ENCODE data around the gene ATF6B. TPM values are rescaled to one million over a fixed set of nuclear protein-coding genes. Genes with fewer than 3 reads are reported as not detected.

ATF6B gene
- total and polyA plus RNA-seq, 2 of the 13 experiments (the other 11 are each of a cell fraction or from before 2014, with no cell fraction given) = 18.1 to 44.0 TPM

GRCh38 chr6:32087574-32088486 lies 40.2 kb downstream of the ATF6B start (continued):
- TF ChIP-seq ETS1 (CRISPR knock-in tag; IDR thresholded peaks at IDR 0.05) = no peak
- TF ChIP-seq HIVEP1 (CRISPR knock-in tag; IDR thresholded peaks at IDR 0.05) = 0 out of 2 replicates have a peak, but pooled peaks have one; percentile 55
- TF ChIP-seq ZNF646 (CRISPR knock-in tag; IDR thresholded peaks at IDR 0.05) = no peak
- TF ChIP-seq HDAC1 (CRISPR knock-in tag; IDR thresholded peaks at IDR 0.05) = peak; percentile 81
- no peak for TF ChIP-seq THYN1 (CRISPR knock-in tag; IDR thresholded peaks at IDR 0.05; ENCODE audit: borderline replicate concordance, low read depth)
- no peak; the same call in 1 of the 2 replicates for TF ChIP-seq ZMYM3 (CRISPR knock-in tag; IDR thresholded peaks at IDR 0.05)
- TF ChIP-seq JARID2 (CRISPR knock-in tag; IDR thresholded peaks at IDR 0.05; ENCODE audit: insufficient replicate concordance) = no peak
- TF ChIP-seq ZHX2 (IDR thresholded peaks at IDR 0.05; ENCODE audit: low read depth) = peak; percentile 68; the same call in 1 of the 2 replicates
- TF ChIP-seq ZHX2 (CRISPR knock-in tag; IDR thresholded peaks at IDR 0.05; ENCODE audit: borderline replicate concordance) = no peak
- no peak for TF ChIP-seq TRAFD1 (CRISPR knock-in tag; IDR thresholded peaks at IDR 0.05; ENCODE audit: borderline replicate concordance)
- no peak for TF ChIP-seq MED8 (CRISPR knock-in tag; IDR thresholded peaks at IDR 0.05; ENCODE audit: insufficient replicate concordance)
- no peak for TF ChIP-seq ZNF354B (CRISPR knock-in tag; IDR thresholded peaks at IDR 0.05)

All from HepG2 (cell line).